H1 (cell line): Measurements from ENCODE around the gene GINS3. TPM values are rescaled to one million over a fixed set of nuclear protein-coding genes. Genes with fewer than 3 reads are reported as not detected.

ENCODE experiments used
- CTCF ChIA-PET: fragments of 300-600 bp; sonication (Branson Sonifier 250); formaldehyde crosslinking; loops from one replicate; lab custom pipeline; 2021; ENCODE audit not compliant: partially characterized antibody; lab: Charles Lee
- POLR2A ChIA-PET: fragments of 300-600 bp; sonication (Branson Sonifier 250); formaldehyde crosslinking; loops from one replicate; lab custom pipeline; 2021; ENCODE audit warnings: inconsistent platforms; ENCODE audit not compliant: partially characterized antibody; lab: Charles Lee
- DNase-seq, 2 experiments: peaks; one replicate each; pipeline versions ENCODE4 v3.0.0 to v3.0.0-alpha.2; 2010 to 2022; ENCODE audit warnings: low spot score in 2 of 2, low read depth in 1 of 2, mixed read lengths in 1 of 2
- FAIRE-seq: peaks from 2 replicates; lab custom pipeline; 2011; peaks lifted over from hg19 to GRCh38; lab: Jason Lieb, UNC
- H2AFZ ChIP-seq: 2 replicates; pipeline ENCODE4 v1.8.1; 2012; ENCODE audit warnings: low read length, inconsistent platforms
- H2AK5ac ChIP-seq: 2 replicates; pipeline ENCODE4 v1.6.1; 2013; ENCODE audit warnings: low read depth, low read length
- H2BK120ac ChIP-seq: replicated peaks from 2 replicates; pipeline ENCODE3; 2013; ENCODE audit warnings: low read depth, low read length, inconsistent platforms
- H2BK12ac ChIP-seq: 2 replicates; pipeline ENCODE4 v1.6.1; 2013; ENCODE audit warnings: low read depth, low read length
- H2BK15ac ChIP-seq: 2 replicates; pipeline ENCODE4 v1.6.1; 2013; ENCODE audit warnings: low read length
- H2BK20ac ChIP-seq: 2 replicates; pipeline ENCODE4 v1.6.1; 2013; ENCODE audit warnings: low read length
- H2BK5ac ChIP-seq: 2 replicates; pipeline ENCODE4 v1.6.1; 2013; ENCODE audit warnings: low read depth, low read length
- H3K14ac ChIP-seq: 2 replicates; pipeline ENCODE4 v1.6.1; 2013; ENCODE audit warnings: inconsistent platforms; ENCODE audit not compliant: insufficient read length
- H3K18ac ChIP-seq: 2 replicates; pipeline ENCODE4 v1.6.1; 2013; ENCODE audit warnings: low read length; ENCODE audit errors: extremely low read depth
- H3K23ac ChIP-seq: 2 replicates; pipeline ENCODE4 v1.6.1; 2013; ENCODE audit warnings: inconsistent platforms; ENCODE audit not compliant: insufficient read length
- H3K23me2 ChIP-seq: 2 replicates; pipeline ENCODE4 v1.6.1; 2013; ENCODE audit warnings: low read depth, low read length
- H3K27ac ChIP-seq: 2 replicates; pipeline ENCODE4 v1.6.1; 2011; ENCODE audit warnings: low read depth, low read length, inconsistent platforms
- H3K27me3 ChIP-seq, 4 experiments: replicated peaks in 1 of 4; 1 replicate in 1 of 4; 2 replicates in 3 of 4; pipeline versions ENCODE4 v1.6.1 to v1.8.1; 2011 to 2013; ENCODE audit warnings: low read length in 3 of 4, mild to moderate bottlenecking in 3 of 4, inconsistent platforms in 2 of 4, mixed read lengths in 2 of 4, moderate library complexity in 1 of 4; ENCODE audit not compliant: control insufficient read depth in 3 of 4, insufficient read depth in 3 of 4; ENCODE audit errors: extremely low read depth in 1 of 4
- H3K36me3 ChIP-seq, 4 experiments: 2 replicates each; pipeline versions ENCODE4 v1.6.1 to v1.8.1; 2011 to 2013; ENCODE audit warnings: mild to moderate bottlenecking in 4 of 4, low read length in 3 of 4, moderate library complexity in 2 of 4, control low read depth in 1 of 4, inconsistent platforms in 1 of 4; ENCODE audit not compliant: insufficient read depth in 4 of 4, control insufficient read depth in 2 of 4
- H3K4ac ChIP-seq: replicated peaks from 2 replicates; pipeline ENCODE3; 2013; ENCODE audit warnings: low read length, low read depth, mixed read lengths, inconsistent platforms; ENCODE audit not compliant: insufficient read length
- H3K4me1 ChIP-seq, 4 experiments: replicated peaks in 1 of 4; 1 replicate in 1 of 4; 2 replicates in 3 of 4; pipeline versions ENCODE4 v1.6.1 to v1.8.1; 2011 to 2013; ENCODE audit warnings: low read length in 3 of 4, inconsistent platforms in 2 of 4, mixed read lengths in 1 of 4; ENCODE audit not compliant: insufficient read depth in 4 of 4, control insufficient read depth in 3 of 4
- H3K4me2 ChIP-seq, 2 experiments: 2 replicates each; pipeline versions ENCODE4 v1.6.1 to v1.8.1; 2011 to 2013; ENCODE audit warnings: low read depth in 2 of 2, low read length in 2 of 2, control low read depth in 1 of 2, inconsistent platforms in 1 of 2, mild to moderate bottlenecking in 1 of 2; ENCODE audit not compliant: insufficient read depth in 1 of 2
- H3K4me3 ChIP-seq, 4 experiments: fragments of 200-600, 300-600 bp in 1 of 4; sonication (generic), shearing (Covaris generic), sonication (Bioruptor Twin) in 1 of 4; 2 replicates each; pipeline versions ENCODE4 v1.5.1 to v1.8.1; 2011 to 2016; ENCODE audit warnings: low read length in 4 of 4, low read depth in 3 of 4, control low read depth in 2 of 4, inconsistent platforms in 2 of 4, mild to moderate bottlenecking in 2 of 4, mixed read lengths in 1 of 4, moderate library complexity in 1 of 4; ENCODE audit not compliant: insufficient read depth in 2 of 4; ENCODE audit errors: extremely low read depth in 1 of 4
- H3K56ac ChIP-seq: replicated peaks from 2 replicates; pipeline ENCODE3; 2013; ENCODE audit warnings: low read depth, mild to moderate bottlenecking, mixed read lengths, low read length, inconsistent platforms; ENCODE audit not compliant: insufficient read length
- H3K79me1 ChIP-seq: 2 replicates; pipeline ENCODE4 v1.6.1; 2013; ENCODE audit warnings: low read depth, low read length, control low read depth
- H3K79me2 ChIP-seq, 2 experiments: 2 replicates each; pipeline versions ENCODE4 v1.6.1 to v1.8.1; 2012 to 2013; ENCODE audit warnings: low read length in 2 of 2, mild to moderate bottlenecking in 2 of 2, inconsistent platforms in 1 of 2; ENCODE audit not compliant: insufficient read depth in 2 of 2, control insufficient read depth in 1 of 2
- H3K9ac ChIP-seq, 4 experiments: replicated peaks in 1 of 4; 1 replicate in 1 of 4; 2 replicates in 3 of 4; pipeline versions ENCODE4 v1.6.1 to v1.8.1; 2011 to 2013; ENCODE audit warnings: low read depth in 3 of 4, low read length in 3 of 4, control low read depth in 2 of 4, mild to moderate bottlenecking in 2 of 4, moderate library complexity in 2 of 4, inconsistent platforms in 1 of 4; ENCODE audit errors: extremely low read depth in 1 of 4
- H3K9me3 ChIP-seq, 2 experiments: 2 replicates each; pipeline versions ENCODE4 v1.6.1 to v1.8.1; 2012 to 2013; ENCODE audit warnings: mild to moderate bottlenecking in 2 of 2, moderate library complexity in 2 of 2, control low read depth in 1 of 2, inconsistent platforms in 1 of 2, low read depth in 1 of 2, low read length in 1 of 2, mixed read lengths in 1 of 2; ENCODE audit not compliant: insufficient read depth in 2 of 2
- H4K20me1 ChIP-seq, 2 experiments: replicated peaks in 1 of 2; 2 replicates each; pipeline versions ENCODE3 to v1.8.1; 2011 to 2013; ENCODE audit warnings: inconsistent platforms in 2 of 2, low read length in 2 of 2, mild to moderate bottlenecking in 1 of 2; ENCODE audit not compliant: insufficient read depth in 2 of 2, control insufficient read depth in 1 of 2
- H4K5ac ChIP-seq: 2 replicates; pipeline ENCODE4 v1.6.1; 2013; ENCODE audit warnings: low read length, low read depth, mixed read lengths, inconsistent platforms; ENCODE audit not compliant: insufficient read length
- H4K8ac ChIP-seq: 2 replicates; pipeline ENCODE4 v1.8.0; 2013; ENCODE audit warnings: mild to moderate bottlenecking, moderate library complexity, low read length, inconsistent platforms; ENCODE audit not compliant: insufficient read depth; ENCODE audit errors: extremely low read depth
- H4K91ac ChIP-seq: replicated peaks from 2 replicates; pipeline ENCODE3; 2013; ENCODE audit warnings: low read length, mixed read lengths, inconsistent platforms; ENCODE audit not compliant: insufficient read length
- ASH2L ChIP-seq: fragments of 200-600, 300-600 bp; sonication (generic); IDR thresholded peaks from one replicate; pipeline ENCODE4 v1.7.1; 2017; ENCODE audit warnings: low read length
- KDM5A ChIP-seq: fragments of 200-600 bp; IDR thresholded peaks from 2 replicates; pipeline ENCODE4 v1.7.1; 2012; ENCODE audit warnings: mild to moderate bottlenecking, low read length, inconsistent platforms, mixed read lengths
- SIRT6 ChIP-seq: IDR thresholded peaks from one replicate; pipeline ENCODE4 v1.7.1; 2012; ENCODE audit warnings: low read length, inconsistent platforms
- WGBS, 2 experiments: shearing (Covaris generic) in 1 of 2; methylation state at CpG; one replicate each; pipeline versions ENCODE4 v1.1.6 to v1.1.7; 2013 to 2015; ENCODE audit warnings: low lambda C conversion rate in 2 of 2, mixed read lengths in 2 of 2, inconsistent platforms in 1 of 2, low coverage in 1 of 2, missing lambda C conversion rate in 1 of 2; ENCODE audit not compliant: insufficient replicate concordance in 2 of 2, insufficient coverage in 1 of 2, insufficient read length in 1 of 2; ENCODE audit errors: extremely low coverage in 1 of 2, missing lambda C conversion rate in 1 of 2; 5-methylcytosine and 5-hydroxymethylcytosine counted together
- polyA plus RNA-seq, 7 experiments: library from polyadenylated mRNA; depleted of rRNA in 3 of 7; stranded (reverse) in 5 of 7; unstranded in 2 of 7; fragments of >200 nt in 5 of 7; fragments of 200-250 nt in 2 of 7; gene quantifications; 1 replicate in 5 of 7; 2 replicates in 1 of 7; 4 replicates in 1 of 7; pipeline versions ENCODE4 v1.2.1 to v1.2.3, GENCODE V29; 2011 to 2013; ENCODE audit warnings: missing spikeins in 2 of 7, mixed read lengths in 2 of 7
- total RNA-seq: library from RNA; stranded (reverse); fragmentation: NEBNext Ultra II Directional; extraction: Animal tissue kit (Norgen Biotek cat#: 25700); gene quantifications from 2 replicates; pipeline ENCODE4 v1.2.1, GENCODE V29; 2021

Gene GINS3
- total and polyA plus RNA-seq, 2 of the 8 experiments (the other 6 are each of a cell fraction or from before 2014, with no cell fraction given), result 12.9 to 15.4 TPM

DNA sequence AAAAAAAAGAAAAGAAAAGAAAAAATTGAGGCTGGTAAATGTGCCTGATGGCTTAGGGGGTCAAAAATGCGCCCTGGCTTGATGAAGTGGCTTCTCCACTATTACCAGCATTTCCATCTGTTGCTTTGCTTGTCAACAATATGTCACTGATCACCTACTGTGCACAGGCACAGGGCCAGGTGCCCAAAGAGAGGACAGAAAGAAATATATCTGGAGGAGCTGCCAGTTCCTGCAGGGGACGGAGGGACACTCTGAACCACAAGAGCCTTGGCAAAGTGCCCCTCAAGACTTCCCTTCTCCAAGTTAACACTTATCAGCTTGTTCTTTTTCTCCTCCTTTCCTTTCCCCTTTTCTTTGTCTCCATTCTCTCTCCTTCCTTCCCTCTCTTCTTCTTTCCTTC, 34.7 kb downstream of the GINS3 start:
- no peak for FAIRE-seq
- CTCF ChIA-PET, result interaction anchor here (0.8 to 1.9 kb wide), 4 partner anchors 9 to 127 kb away, joined by 3 to 8 read pairs (median 4); no protein-coding TSS in a partner anchor

More for the DNA sequence above, 34.7 kb downstream of the GINS3 start:
- Histone ChIP-seq H2BK120ac (no peak overlapping the region), H3K79me2 (no peaks in the 10 kb centered on the region), H4K5ac (no peak overlapping the region), H3K9me3 (no peaks in the 10 kb centered on the region), H3K23ac (no peak overlapping the region), H2BK12ac (no peak overlapping the region), H3K4ac (no peak overlapping the region), H2AK5ac (no peak overlapping the region), H3K4me1 (no peaks in the 10 kb centered on the region), H3K27ac (no peak overlapping the region), H3K9ac (no peak overlapping the region), H2AFZ (no peak overlapping the region), H4K8ac (no peak overlapping the region), H2BK5ac (no peak overlapping the region), H4K91ac (no peak overlapping the region), H3K36me3 (no peaks in the 10 kb centered on the region), H3K79me1 (no peaks in the 10 kb centered on the region), H2BK20ac (no peak overlapping the region), H3K23me2 (no peaks in the 10 kb centered on the region), H3K56ac (no peak overlapping the region), H3K18ac (no peak overlapping the region), H3K14ac (no peak overlapping the region), H2BK15ac (no peak overlapping the region), H3K4me2 (no peak overlapping the region), H3K4me3 (no peak overlapping the region), H3K27me3 (no peaks in the 10 kb centered on the region; a peak in 1 of 7 replicates), H4K20me1 (no peaks in the 10 kb centered on the region)
- DNase-seq, result no peak
- TF ChIP-seq SIRT6 (no peak), ASH2L (no peak), KDM5A (no peak)
- POLR2A ChIA-PET, result interaction anchor here (0.9 kb wide), 1 partner anchor 17 kb away, joined by 3 read pairs; no protein-coding TSS in a partner anchor
- 93% methylated on average over 2 of the region's 2 CpGs; no CpG with 5 or more reads in 1 of the 2 experiments for WGBS, 2 experiments
